Body of pancreas (tissue), 4 donors: Measurements from ENCODE around the gene CELF5. TPM values are rescaled to one million over a fixed set of nuclear protein-coding genes. Genes with fewer than 3 reads are reported as not detected.

Experiments used
- ATAC-seq: fragments of 150-250 bp; one replicate; pipeline ENCODE4 v1.9.1; 2016
- DNase-seq, 4 donors: peaks; one replicate each; pipeline ENCODE4 v3.0.0-alpha.2; 2019
- H3K27ac ChIP-seq, 4 donors: fragments of 200-600 bp; sonication (generic); 1 replicate in 3 of 4; 2 replicates in 1 of 4; pipeline versions ENCODE4 v1.5.1 to v1.6.1; 2016 to 2019; ENCODE audit warnings: mild to moderate bottlenecking in 1 of 4, mixed read lengths in 1 of 4, moderate library complexity in 1 of 4
- H3K27me3 ChIP-seq, 2 donors: fragments of 200-600 bp; sonication (generic); one replicate each; pipeline ENCODE4 v1.6.0; 2016; ENCODE audit warnings: mild to moderate bottlenecking in 1 of 2
- H3K36me3 ChIP-seq, 2 donors: fragments of 200-600 bp; sonication (generic); replicated peaks in 1 of 2; 2 replicates each; pipeline ENCODE4 v1.5.1; 2016; ENCODE audit warnings: low read depth in 2 of 2; ENCODE audit not compliant: insufficient read depth in 1 of 2
- H3K4me1 ChIP-seq: fragments of 200-600 bp; sonication (generic); one replicate; pipeline ENCODE4 v1.6.0; 2016
- H3K4me3 ChIP-seq, 2 donors: fragments of 200-600 bp; sonication (generic); 1 replicate in 1 of 2; 2 replicates in 1 of 2; pipeline ENCODE4 v1.5.1; 2016 to 2019
- H3K9me3 ChIP-seq, 3 donors: fragments of 200-600 bp; sonication (generic); 1 replicate in 2 of 3; 2 replicates in 1 of 3; pipeline ENCODE4 v1.5.1; 2016
- CTCF ChIP-seq, 7 experiments: fragments of 450-650 bp in 4 of 7; fragments of 200-600 bp in 3 of 7; sonication (generic) in 3 of 7; IDR thresholded peaks; one replicate each; pipeline ENCODE4 v1.5.1; 2016 to 2019; ENCODE audit warnings: antibody characterized with exemption in 7 of 7
- POLR2A ChIP-seq, 3 donors: fragments of 450-650 bp; IDR thresholded peaks; one replicate each; pipeline ENCODE4 v1.6.1; 2016; ENCODE audit warnings: antibody characterized with exemption in 3 of 3, mild to moderate bottlenecking in 2 of 3
- WGBS, 2 donors: methylation state at CpG; one replicate each; pipeline ENCODE4 v1.1.5; 2017; 5-methylcytosine and 5-hydroxymethylcytosine counted together
- intact Hi-C: fragments of 100-400 bp; cut with DNase I; formaldehyde crosslinking; loops from one replicate; pipeline ENCODE4 v1.15.1; 2023
- total RNA-seq, 2 donors: library from RNA; depleted of rRNA; stranded (reverse); fragments of >200 nt; gene quantifications; one replicate each; pipeline ENCODE4 v1.1.0, GENCODE V29; 2016

Gene CELF5
- total RNA-seq, 2 donors from 2014 or later, result 0.33 TPM; not detected in 1

GRCh38 chr19:3283246-3283751 lies 58.8 kb downstream of the CELF5 start:
- intact Hi-C loops, result no loop called here
- DNase-seq (no peak), ATAC-seq (no peak)
- Histone ChIP-seq H3K27me3 (no peaks in the 10 kb centered on the region), H3K9me3 (no peaks in the 10 kb centered on the region), H3K4me3 (no peak overlapping the region), H3K36me3 (no peaks in the 10 kb centered on the region), H3K27ac (no peak overlapping the region), H3K4me1 (peaks cover 13% of the 10 kb centered on the region)
- TF ChIP-seq CTCF (IDR thresholded peaks at IDR 0.05) (no peak), POLR2A (IDR thresholded peaks at IDR 0.05) (no peak)
- 71% methylated on average over 7 of the region's 7 CpGs for WGBS, 2 donors

- peak overlapping the region; percentile 54 to 88 (median 75) for H3K27ac ChIP-seq
- H3K36me3 ChIP-seq, result no peaks in the 10 kb centered on the region
- H3K9me3 ChIP-seq, result no peaks in the 10 kb centered on the region
- no peak overlapping the region for H3K4me3 ChIP-seq
- intact Hi-C loops, result no loop called here
- no peak for DNase-seq
- peaks cover 13% of the 10 kb centered on the region for H3K4me1 ChIP-seq
- no peaks in the 10 kb centered on the region for H3K27me3 ChIP-seq
- WGBS, 2 donors, result 50 to 60% methylated on average over 17 of the region's 17 CpGs
- no peak for ATAC-seq
- TF ChIP-seq POLR2A (IDR thresholded peaks at IDR 0.05), result no peak
- TF ChIP-seq CTCF (IDR thresholded peaks at IDR 0.05), result no peak
Measured at GRCh38 chr19:3283886-3284657, 59.6 kb downstream of the CELF5 start.

DNA sequence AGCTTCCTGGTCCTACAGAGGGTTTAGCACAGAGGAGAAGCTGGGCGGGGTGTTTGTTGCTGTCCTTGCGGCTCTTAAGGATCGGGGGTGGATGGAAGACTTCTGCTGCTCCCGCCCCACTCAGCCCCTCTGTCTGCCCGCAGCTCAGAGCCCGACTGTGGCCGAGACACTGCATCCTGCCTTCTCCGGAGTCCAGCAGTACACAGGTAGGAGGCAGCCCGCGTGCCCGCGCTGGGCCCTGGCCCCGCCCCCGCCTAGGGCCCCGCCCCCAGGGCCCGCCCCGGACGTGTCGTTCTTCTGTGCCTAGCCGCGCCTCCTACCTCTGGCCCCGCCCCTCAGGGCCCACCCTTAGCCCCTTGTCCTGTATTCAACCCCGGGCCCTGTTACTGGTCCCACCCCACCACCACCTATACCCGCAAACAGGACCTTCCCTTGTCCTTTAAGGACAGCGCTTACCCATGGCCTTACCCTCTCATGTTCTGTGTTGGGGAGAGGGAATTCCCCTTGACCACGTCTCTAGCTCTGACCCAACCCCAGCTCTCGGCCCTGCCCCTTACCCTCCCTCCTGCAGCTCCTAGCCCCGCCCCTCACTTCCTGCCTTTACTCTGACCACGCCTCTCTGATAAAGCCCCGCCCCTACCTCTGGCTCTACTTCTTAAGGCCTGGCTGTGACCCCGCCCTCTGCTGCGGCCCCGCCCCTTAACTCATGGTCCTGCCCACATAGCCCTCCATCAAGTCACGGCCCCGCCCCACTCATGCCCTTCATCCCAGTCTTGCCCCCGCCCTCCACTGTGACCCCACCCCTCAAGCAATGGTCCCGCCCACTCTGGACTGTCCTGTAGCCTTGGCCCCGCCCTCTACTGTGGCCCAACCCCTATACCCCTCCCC lies 60.5 kb downstream of the CELF5 start:
- DNase-seq, result peak; percentile 97 to 100 (median 98)
- 2% methylated on average over 14 to 31 of the region's 38 CpGs for WGBS, 2 donors
- intact Hi-C loops, result no loop called here
- no peaks in the 10 kb centered on the region for H3K27me3 ChIP-seq
- TF ChIP-seq POLR2A (IDR thresholded peaks at IDR 0.05) (peak; percentile 16 to 72 (median 71)), CTCF (IDR thresholded peaks at IDR 0.05) (no peak)
- no peaks in the 10 kb centered on the region for H3K36me3 ChIP-seq
- H3K9me3 ChIP-seq, result no peaks in the 10 kb centered on the region
- no peak overlapping the region for H3K4me3 ChIP-seq
- peaks cover 13% of the 10 kb centered on the region for H3K4me1 ChIP-seq
- peak; percentile 85 for ATAC-seq
- H3K27ac ChIP-seq, result peak overlapping the region; percentile 54 to 88 (median 75)

GRCh38 chr19:3285647-3286176 lies 61.3 kb downstream of the CELF5 start:
- TF ChIP-seq CTCF (IDR thresholded peaks at IDR 0.05) (no peak), POLR2A (IDR thresholded peaks at IDR 0.05) (no peak)
- Histone ChIP-seq H3K27me3 (no peaks in the 10 kb centered on the region), H3K27ac (peak overlapping the region in 2 of 4 donors; percentile 11 to 19), H3K9me3 (no peaks in the 10 kb centered on the region), H3K4me1 (peaks cover 13% of the 10 kb centered on the region), H3K4me3 (peak overlapping the region in 1 of 2 donors; percentile 18), H3K36me3 (no peaks in the 10 kb centered on the region)
- WGBS, 2 donors, result 1 to 10% methylated on average over 2 to 22 of the region's 40 CpGs
- DNase-seq (no peak), ATAC-seq (peak; percentile 53)
- intact Hi-C loops, result no loop called here
